Gastrocnemius medialis (tissue), 4 donors: ENCODE results near the gene ARHGAP22.

ENCODE experiments used
- CTCF ChIP-seq, 5 experiments: fragments of 450-650 bp in 3 of 5; fragments of 200-600 bp in 2 of 5; sonication (generic) in 2 of 5; IDR thresholded peaks in 4 of 5; conservative IDR thresholded peaks in 1 of 5; 1 replicate in 4 of 5; 2 replicates in 1 of 5; pipeline ENCODE4 v1.5.1; 2016 to 2019; ENCODE audit warnings: antibody characterized with exemption in 5 of 5, mild to moderate bottlenecking in 3 of 5, moderate library complexity in 3 of 5
- POLR2A ChIP-seq, 2 donors: fragments of 450-650 bp; IDR thresholded peaks; one replicate each; pipeline ENCODE4 v1.6.1; 2017; ENCODE audit warnings: antibody characterized with exemption in 2 of 2, mild to moderate bottlenecking in 2 of 2, moderate library complexity in 2 of 2

- TF ChIP-seq POLR2A (IDR thresholded peaks at IDR 0.05) (no peak), CTCF (IDR thresholded peaks at IDR 0.05 in 4 of 5, conservative IDR thresholded peaks at IDR 0.05 in 1 of 5) (no peak)
Observed at GRCh38 chr10:48496831-48497779, 107.8 kb downstream of the ARHGAP22 start.
